ENCODE data around the gene ABCG2.

- TF ChIP-seq POLR2A (IDR thresholded peaks at IDR 0.05; ENCODE audit: low read depth, low read length) (no peak), POLR2AphosphoS5 (IDR thresholded peaks at IDR 0.05; ENCODE audit: low read depth, low read length) (no peak)
These were observed 12.8 kb upstream of the ABCG2 start for GRCh38 chr4:88171206-88171605.
